HL-60 (cell line): Measurements from ENCODE around the gene TMTC2.

ENCODE experiments used
- DNase-seq, 2 experiments: peaks; one replicate each; pipeline ENCODE4 v3.0.0-alpha.2; 2010 to 2020; ENCODE audit warnings: low read depth in 1 of 2, low spot score in 1 of 2
- H3K27ac ChIP-seq: fragments of 250-450 bp; sonication (Bioruptor Pico); replicated peaks from 2 replicates; pipeline ENCODE4 v1.5.1; 2020; ENCODE audit warnings: mild to moderate bottlenecking, moderate library complexity
- H3K27me3 ChIP-seq: fragments of 250-450 bp; sonication (Bioruptor Pico); 2 replicates; pipeline ENCODE4 v1.5.1; 2021; ENCODE audit warnings: mild to moderate bottlenecking, moderate library complexity; ENCODE audit not compliant: insufficient read depth, poor library complexity, severe bottlenecking
- H3K4me3 ChIP-seq: replicated peaks from 2 replicates; pipeline ENCODE4 v1.5.1; 2011; ENCODE audit warnings: mild to moderate bottlenecking, control low read depth, low read length; ENCODE audit not compliant: insufficient read depth
- GABPA ChIP-seq: IDR thresholded peaks from 2 replicates; pipeline ENCODE4 v1.6.1; 2012; ENCODE audit warnings: low read depth
- POLR2AphosphoS5 ChIP-seq: IDR thresholded peaks from 2 replicates; pipeline ENCODE4 v1.6.1; 2012; ENCODE audit warnings: low read depth
- SPI1 ChIP-seq: IDR thresholded peaks from 2 replicates; pipeline ENCODE4 v1.6.1; 2012; ENCODE audit warnings: low read depth, mild to moderate bottlenecking, borderline replicate concordance
- TF ChIP-seq, protein P1 (sequence below): IDR thresholded peaks from one replicate; pipeline ENCODE4 v1.5.1; 2011; ENCODE audit warnings: low read length, control low read depth, inconsistent platforms; ENCODE audit not compliant: insufficient read depth
- TF ChIP-seq, protein P2 (sequence below): IDR thresholded peaks from 2 replicates; pipeline ENCODE4 v1.6.1; 2012; ENCODE audit warnings: low read depth; ENCODE audit not compliant: insufficient replicate concordance

Gene TMTC2

GRCh38 chr12:83036847-83037246, 350.1 kb downstream of the TMTC2 start:
- Histone ChIP-seq H3K4me3 (no peak overlapping the region), H3K27ac (no peak overlapping the region), H3K27me3 (no peaks in the 10 kb centered on the region)
- TF ChIP-seq GABPA: no peak
- TF ChIP-seq, protein P1, sequence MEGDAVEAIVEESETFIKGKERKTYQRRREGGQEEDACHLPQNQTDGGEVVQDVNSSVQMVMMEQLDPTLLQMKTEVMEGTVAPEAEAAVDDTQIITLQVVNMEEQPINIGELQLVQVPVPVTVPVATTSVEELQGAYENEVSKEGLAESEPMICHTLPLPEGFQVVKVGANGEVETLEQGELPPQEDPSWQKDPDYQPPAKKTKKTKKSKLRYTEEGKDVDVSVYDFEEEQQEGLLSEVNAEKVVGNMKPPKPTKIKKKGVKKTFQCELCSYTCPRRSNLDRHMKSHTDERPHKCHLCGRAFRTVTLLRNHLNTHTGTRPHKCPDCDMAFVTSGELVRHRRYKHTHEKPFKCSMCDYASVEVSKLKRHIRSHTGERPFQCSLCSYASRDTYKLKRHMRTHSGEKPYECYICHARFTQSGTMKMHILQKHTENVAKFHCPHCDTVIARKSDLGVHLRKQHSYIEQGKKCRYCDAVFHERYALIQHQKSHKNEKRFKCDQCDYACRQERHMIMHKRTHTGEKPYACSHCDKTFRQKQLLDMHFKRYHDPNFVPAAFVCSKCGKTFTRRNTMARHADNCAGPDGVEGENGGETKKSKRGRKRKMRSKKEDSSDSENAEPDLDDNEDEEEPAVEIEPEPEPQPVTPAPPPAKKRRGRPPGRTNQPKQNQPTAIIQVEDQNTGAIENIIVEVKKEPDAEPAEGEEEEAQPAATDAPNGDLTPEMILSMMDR: no peak
- TF ChIP-seq POLR2AphosphoS5: no peak
- no peak for TF ChIP-seq SPI1
- TF ChIP-seq, protein P2, sequence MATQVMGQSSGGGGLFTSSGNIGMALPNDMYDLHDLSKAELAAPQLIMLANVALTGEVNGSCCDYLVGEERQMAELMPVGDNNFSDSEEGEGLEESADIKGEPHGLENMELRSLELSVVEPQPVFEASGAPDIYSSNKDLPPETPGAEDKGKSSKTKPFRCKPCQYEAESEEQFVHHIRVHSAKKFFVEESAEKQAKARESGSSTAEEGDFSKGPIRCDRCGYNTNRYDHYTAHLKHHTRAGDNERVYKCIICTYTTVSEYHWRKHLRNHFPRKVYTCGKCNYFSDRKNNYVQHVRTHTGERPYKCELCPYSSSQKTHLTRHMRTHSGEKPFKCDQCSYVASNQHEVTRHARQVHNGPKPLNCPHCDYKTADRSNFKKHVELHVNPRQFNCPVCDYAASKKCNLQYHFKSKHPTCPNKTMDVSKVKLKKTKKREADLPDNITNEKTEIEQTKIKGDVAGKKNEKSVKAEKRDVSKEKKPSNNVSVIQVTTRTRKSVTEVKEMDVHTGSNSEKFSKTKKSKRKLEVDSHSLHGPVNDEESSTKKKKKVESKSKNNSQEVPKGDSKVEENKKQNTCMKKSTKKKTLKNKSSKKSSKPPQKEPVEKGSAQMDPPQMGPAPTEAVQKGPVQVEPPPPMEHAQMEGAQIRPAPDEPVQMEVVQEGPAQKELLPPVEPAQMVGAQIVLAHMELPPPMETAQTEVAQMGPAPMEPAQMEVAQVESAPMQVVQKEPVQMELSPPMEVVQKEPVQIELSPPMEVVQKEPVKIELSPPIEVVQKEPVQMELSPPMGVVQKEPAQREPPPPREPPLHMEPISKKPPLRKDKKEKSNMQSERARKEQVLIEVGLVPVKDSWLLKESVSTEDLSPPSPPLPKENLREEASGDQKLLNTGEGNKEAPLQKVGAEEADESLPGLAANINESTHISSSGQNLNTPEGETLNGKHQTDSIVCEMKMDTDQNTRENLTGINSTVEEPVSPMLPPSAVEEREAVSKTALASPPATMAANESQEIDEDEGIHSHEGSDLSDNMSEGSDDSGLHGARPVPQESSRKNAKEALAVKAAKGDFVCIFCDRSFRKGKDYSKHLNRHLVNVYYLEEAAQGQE: no peak
- no peak for DNase-seq

- Histone ChIP-seq H3K4me3 (no peak overlapping the region), H3K27me3 (no peaks in the 10 kb centered on the region), H3K27ac (no peak overlapping the region)
- no peak for DNase-seq
- TF ChIP-seq, protein P1: no peak
- TF ChIP-seq SPI1: no peak
- TF ChIP-seq GABPA: no peak
- TF ChIP-seq POLR2AphosphoS5: no peak
- TF ChIP-seq, protein P2: no peak
These were observed 352.7 kb downstream of the TMTC2 start for GRCh38 chr12:83039413-83039812.

- Histone ChIP-seq H3K27ac (no peak overlapping the region), H3K27me3 (no peaks in the 10 kb centered on the region), H3K4me3 (no peak overlapping the region)
- peak in 1 of 2 experiments; percentile 3 for DNase-seq
- TF ChIP-seq POLR2AphosphoS5 (no peak), SPI1 (no peak), GABPA (no peak)
- TF ChIP-seq, protein P1: no peak
- TF ChIP-seq, protein P2: no peak
These were observed 353.6 kb downstream of the TMTC2 start for GRCh38 chr12:83040339-83040738.
